Measurements from ENCODE around the gene PLAAT4. TPM values are rescaled to one million over a fixed set of nuclear protein-coding genes. Genes with fewer than 3 reads are reported as not detected.

The PLAAT4 gene
- total and polyA plus RNA-seq, 9 donors: 35.8 to 71.6 (median 62.5) TPM

DNA sequence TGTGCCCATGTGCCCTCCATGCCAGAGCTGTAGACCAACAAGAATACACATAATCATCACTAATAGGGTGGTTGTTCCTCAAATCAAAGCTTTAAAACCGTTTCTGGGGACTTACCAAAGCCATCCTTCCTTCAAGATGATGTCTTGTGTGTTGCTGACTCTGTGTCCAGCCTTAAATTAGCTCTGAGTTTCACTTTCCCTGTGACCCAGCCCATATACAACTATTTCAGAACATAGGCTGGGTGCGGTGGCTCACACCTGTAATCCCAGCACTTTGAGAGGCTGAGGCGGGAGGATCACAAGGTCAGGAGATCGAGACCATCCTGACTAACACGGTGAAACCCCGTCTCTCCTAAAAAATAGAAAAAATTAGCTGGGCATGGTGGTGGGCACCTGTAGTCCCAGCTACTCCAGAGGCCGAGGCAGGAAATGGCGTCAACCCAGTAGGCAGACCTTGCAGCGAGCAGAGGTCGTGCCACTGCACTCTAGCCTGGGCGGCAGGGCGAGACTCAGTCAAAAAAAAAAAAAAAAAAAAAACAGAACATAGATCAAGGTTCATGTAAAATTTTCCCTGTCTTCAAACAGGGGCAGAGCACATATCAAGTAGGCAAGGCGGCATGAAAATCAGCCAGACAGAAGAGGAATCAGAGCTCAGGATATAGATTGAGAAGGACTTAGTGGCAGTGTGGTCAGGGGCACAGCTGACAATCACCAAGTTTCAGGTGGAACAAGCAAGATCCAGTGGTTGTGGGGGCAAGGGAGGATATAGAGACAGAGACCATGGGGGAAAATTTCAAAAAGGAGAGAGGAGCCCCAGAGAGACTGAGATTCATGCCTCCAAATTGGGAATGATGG is 26.8 kb downstream of the PLAAT4 start, which contains the start of gene PLAAT2:
Gene PLAAT2 (minus strand): TSS at position 179 of the 855 bp plus-strand sequence. CDS start 55 bp downstream, at position 124.
- TF ChIP-seq POLR2A (IDR thresholded peaks at IDR 0.05) (no peak), EP300 (IDR thresholded peaks at IDR 0.05) (no peak)
- TF ChIP-seq, protein P1, sequence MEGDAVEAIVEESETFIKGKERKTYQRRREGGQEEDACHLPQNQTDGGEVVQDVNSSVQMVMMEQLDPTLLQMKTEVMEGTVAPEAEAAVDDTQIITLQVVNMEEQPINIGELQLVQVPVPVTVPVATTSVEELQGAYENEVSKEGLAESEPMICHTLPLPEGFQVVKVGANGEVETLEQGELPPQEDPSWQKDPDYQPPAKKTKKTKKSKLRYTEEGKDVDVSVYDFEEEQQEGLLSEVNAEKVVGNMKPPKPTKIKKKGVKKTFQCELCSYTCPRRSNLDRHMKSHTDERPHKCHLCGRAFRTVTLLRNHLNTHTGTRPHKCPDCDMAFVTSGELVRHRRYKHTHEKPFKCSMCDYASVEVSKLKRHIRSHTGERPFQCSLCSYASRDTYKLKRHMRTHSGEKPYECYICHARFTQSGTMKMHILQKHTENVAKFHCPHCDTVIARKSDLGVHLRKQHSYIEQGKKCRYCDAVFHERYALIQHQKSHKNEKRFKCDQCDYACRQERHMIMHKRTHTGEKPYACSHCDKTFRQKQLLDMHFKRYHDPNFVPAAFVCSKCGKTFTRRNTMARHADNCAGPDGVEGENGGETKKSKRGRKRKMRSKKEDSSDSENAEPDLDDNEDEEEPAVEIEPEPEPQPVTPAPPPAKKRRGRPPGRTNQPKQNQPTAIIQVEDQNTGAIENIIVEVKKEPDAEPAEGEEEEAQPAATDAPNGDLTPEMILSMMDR (IDR thresholded peaks at IDR 0.05): no peak
- Histone ChIP-seq H3K27me3 (no peaks in the 10 kb centered on the region), H3K4me1 (ENCODE audit: insufficient read depth) (peaks cover 6% of the 10 kb centered on the region), H3K36me3 (no peaks in the 10 kb centered on the region), H3K9me3 (no peaks in the 10 kb centered on the region), H3K4me3 (no peak within 1 kb of the TSS), H3K27ac (no peak within 1 kb of the TSS)
- WGBS, 3 donors: 91 to 96% (median 94%) methylated on average over 13 of the region's 13 CpGs
- no peak for DNase-seq
- intact Hi-C loops (cut with DNase I): no loop called here

DNA sequence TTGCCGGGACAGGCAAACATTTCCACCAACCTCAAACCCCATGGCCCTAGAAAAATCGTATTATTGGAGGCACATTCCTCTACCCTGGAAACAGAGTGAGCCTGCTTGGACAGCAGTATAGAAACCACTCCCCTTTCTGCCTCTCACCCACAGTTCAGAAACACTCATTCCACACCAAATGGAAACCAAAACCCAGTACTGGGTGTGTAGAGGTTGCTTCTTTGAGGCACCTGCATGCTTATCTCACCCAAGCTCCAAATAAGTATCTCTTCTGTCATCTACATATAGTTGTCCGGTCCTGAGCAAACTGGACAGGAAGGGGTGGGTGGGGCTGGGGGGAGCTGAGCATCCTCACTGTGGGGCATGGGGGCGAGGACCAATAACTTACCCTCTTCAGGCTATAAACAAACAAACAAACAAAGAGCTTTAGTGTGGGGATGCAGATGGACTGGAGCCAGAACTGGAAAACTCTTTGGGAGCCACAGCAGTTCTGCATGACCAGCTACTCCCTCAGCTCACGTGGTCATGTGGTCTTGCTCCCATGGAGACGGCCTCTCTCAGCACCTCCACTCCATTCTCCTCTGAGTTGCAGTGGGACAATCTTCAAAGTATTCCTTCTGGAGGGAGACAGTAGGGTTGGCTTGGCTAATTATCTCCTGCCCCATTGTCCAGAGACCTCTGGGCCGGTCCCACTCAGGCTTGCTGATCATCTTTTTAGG is 27.6 kb downstream of the PLAAT4 start:
- no peaks in the 10 kb centered on the region for H3K9me3 ChIP-seq
- no peak overlapping the region for H3K4me3 ChIP-seq
- WGBS, 3 donors: 71 to 83% (median 82%) methylated on average over 7 of the region's 7 CpGs
- H3K27me3 ChIP-seq: no peaks in the 10 kb centered on the region
- intact Hi-C loops (cut with DNase I): no loop called here
- TF ChIP-seq EP300 (IDR thresholded peaks at IDR 0.05): no peak
- TF ChIP-seq, protein P1 (IDR thresholded peaks at IDR 0.05): no peak
- no peak for TF ChIP-seq POLR2A (IDR thresholded peaks at IDR 0.05)
- no peak overlapping the region for H3K27ac ChIP-seq
- no peak for DNase-seq
- peaks cover 6% of the 10 kb centered on the region for H3K4me1 ChIP-seq (ENCODE audit: insufficient read depth)
- no peaks in the 10 kb centered on the region for H3K36me3 ChIP-seq

- Histone ChIP-seq H3K27ac (no peak overlapping the region), H3K4me3 (no peak overlapping the region), H3K9me3 (no peaks in the 10 kb centered on the region), H3K4me1 (ENCODE audit: insufficient read depth) (peaks cover 6% of the 10 kb centered on the region), H3K36me3 (no peaks in the 10 kb centered on the region), H3K27me3 (no peaks in the 10 kb centered on the region)
- 86 to 91% (median 90%) methylated on average over 4 of the region's 4 CpGs for WGBS, 3 donors
- intact Hi-C loops (cut with DNase I): no loop called here
- TF ChIP-seq, protein P1 (IDR thresholded peaks at IDR 0.05): no peak
- TF ChIP-seq POLR2A (IDR thresholded peaks at IDR 0.05) (no peak), EP300 (IDR thresholded peaks at IDR 0.05) (no peak)
- DNase-seq: no peak
Measured at GRCh38 chr11:63564784-63565350, 28.3 kb downstream of the PLAAT4 start.

DNA sequence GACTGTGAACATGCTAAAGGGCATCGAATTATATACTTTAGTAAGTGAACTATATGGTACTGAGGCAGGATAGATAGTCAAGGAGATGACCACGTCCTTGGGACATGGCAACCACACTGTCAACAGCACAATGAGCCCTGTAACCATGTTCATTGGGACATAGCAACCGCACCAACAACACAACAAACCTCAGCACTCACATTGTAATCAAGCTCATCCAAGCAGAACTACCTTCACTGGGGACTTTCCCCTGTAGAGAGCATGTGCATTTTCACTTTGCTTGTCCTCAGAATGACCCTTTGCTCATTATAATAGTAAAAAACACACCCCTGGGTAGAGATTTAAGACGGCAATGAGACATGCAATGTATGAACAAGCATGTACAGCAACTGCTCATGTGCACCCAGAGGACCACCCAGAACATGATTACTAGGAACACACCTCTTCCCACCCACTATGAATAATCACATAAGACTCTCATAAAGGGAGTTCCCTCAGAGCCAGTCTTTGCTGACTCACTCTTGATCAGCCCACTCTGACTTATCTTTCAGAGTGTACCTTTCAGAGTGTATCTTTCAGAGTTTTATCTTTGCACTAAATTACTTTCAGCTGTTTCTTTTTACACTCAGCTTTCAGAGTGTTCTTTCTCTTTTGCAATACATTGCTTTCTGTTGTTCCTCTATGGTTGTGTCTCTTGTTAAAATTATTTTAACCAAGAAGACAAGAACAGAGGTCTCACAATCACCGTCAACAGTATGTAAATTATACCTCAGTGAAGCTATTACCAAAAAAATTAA is 30.6 kb downstream of the PLAAT4 start:
- TF ChIP-seq, protein P1 (IDR thresholded peaks at IDR 0.05): no peak
- TF ChIP-seq EP300 (IDR thresholded peaks at IDR 0.05): no peak
- no peak for TF ChIP-seq POLR2A (IDR thresholded peaks at IDR 0.05)
- Histone ChIP-seq H3K4me1 (ENCODE audit: insufficient read depth) (peaks cover 6% of the 10 kb centered on the region), H3K4me3 (no peak overlapping the region), H3K27ac (no peak overlapping the region), H3K27me3 (no peaks in the 10 kb centered on the region), H3K9me3 (no peaks in the 10 kb centered on the region), H3K36me3 (no peaks in the 10 kb centered on the region)
- intact Hi-C loops (cut with DNase I): no loop called here
- 43 to 47% (median 46%) methylated on average over 5 of the region's 5 CpGs for WGBS, 3 donors
- peak in 2 of 5 donors; percentile 28 to 37 for DNase-seq

All from ovary (tissue), 9 donors.